Measurements from ENCODE around the gene ENO4. TPM values are rescaled to one million over a fixed set of nuclear protein-coding genes. Genes with fewer than 3 reads are reported as not detected.

ENO4 gene
- polyA plus RNA-seq, 3 donors = not detected

DNA sequence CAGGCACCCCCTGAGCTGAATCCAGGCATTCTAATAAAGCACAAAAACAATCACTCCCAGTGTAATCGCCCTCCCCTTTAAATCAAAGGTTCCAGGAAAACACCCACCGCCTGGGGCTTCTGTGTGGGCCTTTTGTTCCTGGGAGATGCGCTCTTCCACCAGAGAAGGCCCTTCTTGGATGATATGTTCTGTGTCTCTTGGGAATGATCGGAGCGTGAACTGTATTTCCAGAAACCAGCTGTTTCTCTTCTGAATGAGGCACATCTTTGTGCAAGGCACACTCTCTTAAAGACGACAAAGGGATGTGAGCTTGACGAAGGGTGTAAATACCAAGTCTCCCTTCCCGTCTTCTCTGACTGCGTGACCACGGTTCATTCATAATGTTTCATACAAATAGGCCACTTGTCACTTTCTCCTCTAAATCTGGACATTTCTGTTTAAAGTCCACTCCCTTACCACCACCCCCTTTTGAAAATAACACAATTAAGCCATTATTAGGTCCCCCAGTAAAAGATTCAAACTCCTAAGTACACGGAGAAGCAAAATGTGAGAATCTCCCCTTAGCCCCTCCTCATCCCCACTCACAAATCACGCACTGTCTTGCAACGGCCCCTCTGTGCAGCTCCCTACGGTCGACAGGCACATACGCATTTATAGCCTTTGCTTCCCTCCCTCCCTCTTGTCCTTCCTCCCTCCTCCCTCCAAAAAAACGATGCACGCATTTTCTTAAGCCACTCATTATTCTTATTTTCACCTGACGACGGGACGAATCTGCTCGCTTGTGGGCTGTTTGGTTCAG is 45.6 kb upstream of the ENO4 start:
- Histone ChIP-seq H3K9ac (ENCODE audit: insufficient read depth, low read length, poor library complexity, severe bottlenecking) (no peak overlapping the region), H3K27me3 (ENCODE audit: control insufficient read depth in 2 of 2, insufficient read depth in 2 of 2, low read length in 2 of 2) (peaks cover 0 to 5% of the 10 kb centered on the region in 2 donors), H3K9me3 (replicated peaks in 1 of 2; ENCODE audit: control insufficient read depth in 1 of 2, insufficient read depth in 1 of 2, low read length in 2 of 2) (no peaks in the 10 kb centered on the region), H3K36me3 (replicated peaks in 1 of 2; ENCODE audit: control insufficient read depth in 1 of 2, insufficient read depth in 2 of 2, low read length in 2 of 2) (no peaks in the 10 kb centered on the region), H3K4me3 (replicated peaks in 1 of 3; ENCODE audit: low read depth in 2 of 3, low read length in 3 of 3) (no peak overlapping the region), H3K79me2 (ENCODE audit: insufficient read depth, low read length) (no peaks in the 10 kb centered on the region), H2AFZ (ENCODE audit: insufficient read depth, low read depth, low read length, poor library complexity, severe bottlenecking) (no peak overlapping the region), H3K4me2 (replicated peaks; ENCODE audit: extremely low read depth, low read length, poor library complexity, severe bottlenecking) (no peak overlapping the region), H3K4me1 (ENCODE audit: control insufficient read depth in 1 of 2, insufficient read depth in 2 of 2, low read length in 2 of 2) (no peaks in the 10 kb centered on the region), H3K27ac (ENCODE audit: low read depth in 1 of 2, low read length in 2 of 2) (no peak overlapping the region), H4K20me1 (ENCODE audit: insufficient read depth, low read length) (no peaks in the 10 kb centered on the region)
- TF ChIP-seq, protein P1, sequence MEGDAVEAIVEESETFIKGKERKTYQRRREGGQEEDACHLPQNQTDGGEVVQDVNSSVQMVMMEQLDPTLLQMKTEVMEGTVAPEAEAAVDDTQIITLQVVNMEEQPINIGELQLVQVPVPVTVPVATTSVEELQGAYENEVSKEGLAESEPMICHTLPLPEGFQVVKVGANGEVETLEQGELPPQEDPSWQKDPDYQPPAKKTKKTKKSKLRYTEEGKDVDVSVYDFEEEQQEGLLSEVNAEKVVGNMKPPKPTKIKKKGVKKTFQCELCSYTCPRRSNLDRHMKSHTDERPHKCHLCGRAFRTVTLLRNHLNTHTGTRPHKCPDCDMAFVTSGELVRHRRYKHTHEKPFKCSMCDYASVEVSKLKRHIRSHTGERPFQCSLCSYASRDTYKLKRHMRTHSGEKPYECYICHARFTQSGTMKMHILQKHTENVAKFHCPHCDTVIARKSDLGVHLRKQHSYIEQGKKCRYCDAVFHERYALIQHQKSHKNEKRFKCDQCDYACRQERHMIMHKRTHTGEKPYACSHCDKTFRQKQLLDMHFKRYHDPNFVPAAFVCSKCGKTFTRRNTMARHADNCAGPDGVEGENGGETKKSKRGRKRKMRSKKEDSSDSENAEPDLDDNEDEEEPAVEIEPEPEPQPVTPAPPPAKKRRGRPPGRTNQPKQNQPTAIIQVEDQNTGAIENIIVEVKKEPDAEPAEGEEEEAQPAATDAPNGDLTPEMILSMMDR (IDR thresholded peaks at IDR 0.05) = no peak
- Mint-ChIP-seq H3K27ac (no peak overlapping the region), H3K9me3 (peaks cover 0 to 2% (median 0%) of the 10 kb centered on the region in 7 donors), H3K27me3 (ENCODE audit: low read depth in 3 of 3) (peaks cover 12 to 14% (median 13%) of the 10 kb centered on the region in 3 donors), H3K4me3 (no peak overlapping the region), H3K36me3 (no peaks in the 10 kb centered on the region), H3K4me1 (no peaks in the 10 kb centered on the region)
- DNase-seq = no peak
- intact Hi-C loops (cut with micrococcal nuclease) = no loop called here
- 80% methylated on average over 13 of the region's 22 CpGs for WGBS (ENCODE audit: insufficient coverage)

DNA sequence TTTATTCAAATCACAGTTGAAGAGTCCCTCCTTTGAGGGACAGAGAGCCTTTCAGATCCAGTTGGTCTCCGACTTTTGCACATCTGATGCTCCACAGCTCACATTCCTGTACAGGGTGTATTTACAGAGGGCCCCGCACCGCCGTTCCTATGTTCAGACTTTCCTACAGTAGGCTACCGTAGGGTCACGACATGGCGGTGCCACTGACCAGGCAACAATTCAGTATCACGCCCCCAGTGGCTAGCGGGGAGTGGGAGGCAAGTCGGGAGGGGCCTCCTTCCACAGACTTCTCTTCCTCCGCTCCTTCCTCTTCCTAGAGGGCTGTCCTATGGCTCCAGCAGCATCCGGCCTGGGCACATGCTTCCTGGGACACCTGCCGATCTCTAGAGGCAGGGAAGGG is 40.6 kb upstream of the ENO4 start:
- no peak for DNase-seq
- Histone ChIP-seq H3K27ac (ENCODE audit: low read depth in 1 of 2, low read length in 2 of 2) (no peak overlapping the region), H2AFZ (ENCODE audit: insufficient read depth, low read depth, low read length, poor library complexity, severe bottlenecking) (no peak overlapping the region), H3K9ac (ENCODE audit: insufficient read depth, low read length, poor library complexity, severe bottlenecking) (no peak overlapping the region), H3K4me3 (replicated peaks in 1 of 3; ENCODE audit: low read depth in 2 of 3, low read length in 3 of 3) (no peak overlapping the region), H3K36me3 (replicated peaks in 1 of 2; ENCODE audit: control insufficient read depth in 1 of 2, insufficient read depth in 2 of 2, low read length in 2 of 2) (no peaks in the 10 kb centered on the region), H3K79me2 (ENCODE audit: insufficient read depth, low read length) (no peaks in the 10 kb centered on the region), H3K4me1 (ENCODE audit: control insufficient read depth in 1 of 2, insufficient read depth in 2 of 2, low read length in 2 of 2) (no peaks in the 10 kb centered on the region), H3K27me3 (ENCODE audit: control insufficient read depth in 2 of 2, insufficient read depth in 2 of 2, low read length in 2 of 2) (peaks cover 0 to 11% of the 10 kb centered on the region in 2 donors), H4K20me1 (ENCODE audit: insufficient read depth, low read length) (no peaks in the 10 kb centered on the region), H3K9me3 (replicated peaks in 1 of 2; ENCODE audit: control insufficient read depth in 1 of 2, insufficient read depth in 1 of 2, low read length in 2 of 2) (no peaks in the 10 kb centered on the region), H3K4me2 (replicated peaks; ENCODE audit: extremely low read depth, low read length, poor library complexity, severe bottlenecking) (no peak overlapping the region)
- peaks cover 10 to 31% (median 27%) of the 10 kb centered on the region in 3 donors for H3K27me3 Mint-ChIP-seq (ENCODE audit: low read depth in 3 of 3)
- TF ChIP-seq, protein P1 (IDR thresholded peaks at IDR 0.05) = no peak
- no peaks in the 10 kb centered on the region for H3K4me1 Mint-ChIP-seq
- H3K27ac Mint-ChIP-seq = no peak overlapping the region
- 79% methylated on average over 6 of the region's 13 CpGs for WGBS (ENCODE audit: insufficient coverage)
- peaks cover 0 to 2% (median 0%) of the 10 kb centered on the region in 7 donors for H3K9me3 Mint-ChIP-seq
- H3K4me3 Mint-ChIP-seq = no peak overlapping the region
- no peaks in the 10 kb centered on the region for H3K36me3 Mint-ChIP-seq
- intact Hi-C loops (cut with micrococcal nuclease) = no loop called here
